Activated CD4-positive, alpha-beta memory T cell treated with anti-CD3 and anti-CD28 coated beads, Interleukin-2, amount 10 ng/mL, durations not matched to agents 7 days and 5 days (primary cell): Measurements from ENCODE around the gene TFF1. TPM values are rescaled to one million over a fixed set of nuclear protein-coding genes. Genes with fewer than 3 reads are reported as not detected.
"Not testable (repeated sequence)": the region's sequence is repeated elsewhere in the genome, so short reads cannot be mapped to it uniquely, and the experiment has no call there.

Experiments used
- CTCF ChIA-PET: fragments of 350-600 bp; sonication (Branson Sonifier 250); formaldehyde crosslinking; loops from one replicate; lab custom pipeline; 2021; ENCODE audit warnings: antibody characterized with exemption, inconsistent platforms; lab: Charles Lee
- POLR2A ChIA-PET: fragments of 350-600 bp; sonication (Branson Sonifier 250); formaldehyde crosslinking; loops from one replicate; lab custom pipeline; 2021; ENCODE audit warnings: antibody characterized with exemption; lab: Charles Lee
- DNase-seq: peaks from one replicate; pipeline ENCODE4 v3.0.0-alpha.2; 2020
- H3K27ac Mint-ChIP-seq: one replicate; pipeline ENCODE4 v1.8.0; 2021; ENCODE audit warnings: mild to moderate bottlenecking, mixed read lengths
- H3K27me3 Mint-ChIP-seq: one replicate; pipeline ENCODE4 v1.8.0; 2021; ENCODE audit warnings: mixed read lengths
- H3K36me3 Mint-ChIP-seq: one replicate; pipeline ENCODE4 v1.8.0; 2021; ENCODE audit warnings: low read depth, mixed read lengths
- H3K4me1 Mint-ChIP-seq: one replicate; pipeline ENCODE4 v1.8.0; 2021; ENCODE audit warnings: mixed read lengths
- H3K4me3 Mint-ChIP-seq: one replicate; pipeline ENCODE4 v1.8.0; 2021; ENCODE audit warnings: mild to moderate bottlenecking, mixed read lengths
- H3K9me3 Mint-ChIP-seq: one replicate; pipeline ENCODE4 v1.8.0; 2021; ENCODE audit warnings: mixed read lengths
- total RNA-seq, 2 experiments: library from RNA; stranded (reverse); gene quantifications; one replicate each; pipeline ENCODE4 v1.2.3, GENCODE V29; 2021

Gene TFF1
- total RNA-seq, result not detected

- no peaks in the 10 kb centered on the region for H3K36me3 Mint-ChIP-seq
- peaks cover 19% of the 10 kb centered on the region for H3K4me1 Mint-ChIP-seq
- H3K4me3 Mint-ChIP-seq, result no peak within 1 kb of the TSS
- peaks cover 8% of the 10 kb centered on the region for H3K27me3 Mint-ChIP-seq
- ChIA-PET POLR2A (interaction anchor here (2.1 kb wide), 1 partner anchor 37 kb away, joined by 5 read pairs; the partner anchor contains the start of gene UBASH3A), CTCF (interaction anchor here (1.3 kb wide), 2 partner anchors 9 to 16 kb away, joined by 3 read pairs; no protein-coding TSS in a partner anchor)
- no peak within 1 kb of the TSS for H3K27ac Mint-ChIP-seq
- DNase-seq, result no peak
- H3K9me3 Mint-ChIP-seq, result no peaks in the 10 kb centered on the region
Observed at GRCh38 chr21:42366292-42367010, at the start of gene TFF1. TSS of gene TFF1 (minus strand) at chr21:42366535. CDS start at chr21:42366495, 40 bp downstream.

- H3K9me3 Mint-ChIP-seq, result peaks cover 11% of the 10 kb centered on the region
- peaks cover 70% of the 10 kb centered on the region for H3K4me1 Mint-ChIP-seq
- H3K27me3 Mint-ChIP-seq, result no peaks in the 10 kb centered on the region
- peak; percentile 90 for DNase-seq
- POLR2A ChIA-PET, result interaction anchor here (2.7 to 19.4 kb wide), 2 partner anchors 8 to 9 kb away, joined by 16 to 431 read pairs; partner anchors contain the start of gene UBASH3A
- H3K27ac Mint-ChIP-seq, result peak overlapping the region; percentile 94
- peak overlapping the region; percentile 56 for H3K4me3 Mint-ChIP-seq
- peaks cover 71% of the 10 kb centered on the region for H3K36me3 Mint-ChIP-seq
- CTCF ChIA-PET, result no interaction called here
Observed at GRCh38 chr21:42414928-42415769, 48.8 kb upstream of the TFF1 start.

- DNase-seq, result no peak
- peaks cover 69% of the 10 kb centered on the region for H3K4me1 Mint-ChIP-seq
- H3K27me3 Mint-ChIP-seq, result no peaks in the 10 kb centered on the region
- H3K27ac Mint-ChIP-seq, result peak overlapping the region; percentile 94
- ChIA-PET POLR2A (interaction anchor here (0.6 to 19.4 kb wide), 3 partner anchors 7 to 10 kb away, joined by 3 to 431 read pairs (median 16); partner anchors contain the start of gene UBASH3A), CTCF (no interaction called here)
- peaks cover 65% of the 10 kb centered on the region for H3K36me3 Mint-ChIP-seq
- peaks cover 8% of the 10 kb centered on the region for H3K9me3 Mint-ChIP-seq
- peak overlapping the region; percentile 56 for H3K4me3 Mint-ChIP-seq
Observed at GRCh38 chr21:42414553-42414927, 48.2 kb upstream of the TFF1 start.

GRCh38 chr21:42414066-42414465 is 47.7 kb upstream of the TFF1 start:
- no peak for DNase-seq
- ChIA-PET CTCF (no interaction called here), POLR2A (interaction anchor here (0.6 to 19.4 kb wide), 6 partner anchors 6 to 177 kb away, joined by 3 to 431 read pairs (median 4); partner anchors contain the start of gene UBASH3A)
- peaks cover 3% of the 10 kb centered on the region for H3K9me3 Mint-ChIP-seq
- H3K36me3 Mint-ChIP-seq, result peaks cover 60% of the 10 kb centered on the region
- H3K4me3 Mint-ChIP-seq, result no peak overlapping the region
- H3K27me3 Mint-ChIP-seq, result no peaks in the 10 kb centered on the region
- H3K27ac Mint-ChIP-seq, result peak overlapping the region; percentile 94
- peaks cover 69% of the 10 kb centered on the region for H3K4me1 Mint-ChIP-seq

GRCh38 chr21:42413500-42413899 is 47.2 kb upstream of the TFF1 start:
- Mint-ChIP-seq H3K9me3 (peaks cover 3% of the 10 kb centered on the region), H3K36me3 (peaks cover 56% of the 10 kb centered on the region), H3K27me3 (no peaks in the 10 kb centered on the region), H3K4me3 (no peak overlapping the region), H3K27ac (peak overlapping the region; percentile 94), H3K4me1 (peaks cover 67% of the 10 kb centered on the region)
- no peak for DNase-seq
- ChIA-PET CTCF (no interaction called here), POLR2A (interaction anchor here (1.2 to 19.4 kb wide), 5 partner anchors 6 to 176 kb away, joined by 3 to 431 read pairs (median 4); partner anchors contain the start of gene UBASH3A)

- Mint-ChIP-seq H3K4me1 (peaks cover 70% of the 10 kb centered on the region), H3K4me3 (no peak overlapping the region), H3K27me3 (no peaks in the 10 kb centered on the region), H3K27ac (peak overlapping the region; percentile 94), H3K36me3 (peaks cover 56% of the 10 kb centered on the region), H3K9me3 (peaks cover 3% of the 10 kb centered on the region)
- ChIA-PET POLR2A (interaction anchor here (1.2 to 19.4 kb wide), 5 partner anchors 5 to 176 kb away, joined by 3 to 431 read pairs (median 4); partner anchors contain the start of gene UBASH3A), CTCF (no interaction called here)
- no peak for DNase-seq
Observed at GRCh38 chr21:42413093-42413492, 46.8 kb upstream of the TFF1 start.

- H3K27ac Mint-ChIP-seq, result no peak overlapping the region
- no peak overlapping the region for H3K4me3 Mint-ChIP-seq
- H3K4me1 Mint-ChIP-seq, result peaks cover 75% of the 10 kb centered on the region
- ChIA-PET POLR2A (interaction anchor here (1.7 to 19.4 kb wide), 3 partner anchors 5 to 38 kb away, joined by 3 to 431 read pairs (median 431); partner anchors contain the start of gene UBASH3A), CTCF (no interaction called here)
- DNase-seq, result no peak
- H3K9me3 Mint-ChIP-seq, result peaks cover 2% of the 10 kb centered on the region
- H3K36me3 Mint-ChIP-seq, result peaks cover 57% of the 10 kb centered on the region
- no peaks in the 10 kb centered on the region for H3K27me3 Mint-ChIP-seq
Observed at GRCh38 chr21:42412636-42412933, 46.2 kb upstream of the TFF1 start.

GRCh38 chr21:42411891-42412635 is 45.7 kb upstream of the TFF1 start:
- Mint-ChIP-seq H3K4me3 (no peak overlapping the region), H3K4me1 (peaks cover 76% of the 10 kb centered on the region), H3K9me3 (no peaks in the 10 kb centered on the region), H3K27me3 (no peaks in the 10 kb centered on the region), H3K27ac (no peak overlapping the region), H3K36me3 (peaks cover 58% of the 10 kb centered on the region)
- DNase-seq, result no peak
- CTCF ChIA-PET, result interaction anchor here (1.0 to 1.5 kb wide), 5 partner anchors 12 to 155 kb away, joined by 3 to 7 read pairs (median 4); no protein-coding TSS in a partner anchor
- POLR2A ChIA-PET, result interaction anchor here (0.8 to 19.4 kb wide), 4 partner anchors 4 to 40 kb away, joined by 3 to 431 read pairs (median 217); partner anchors contain the start of gene UBASH3A

GRCh38 chr21:42411197-42411869 is 45.0 kb upstream of the TFF1 start:
- Mint-ChIP-seq H3K4me3 (no peak overlapping the region), H3K27me3 (no peaks in the 10 kb centered on the region), H3K27ac (no peak overlapping the region), H3K36me3 (peaks cover 58% of the 10 kb centered on the region), H3K4me1 (peaks cover 76% of the 10 kb centered on the region), H3K9me3 (no peaks in the 10 kb centered on the region)
- POLR2A ChIA-PET, result interaction anchor here (0.8 to 12.6 kb wide), 2 partner anchors 11 to 41 kb away, joined by 3 to 431 read pairs; no protein-coding TSS in a partner anchor
- CTCF ChIA-PET, result interaction anchor here (0.5 to 1.5 kb wide), 8 partner anchors 10 to 154 kb away, joined by 3 to 7 read pairs (median 4); no protein-coding TSS in a partner anchor
- DNase-seq, result peak; percentile 42

- ChIA-PET CTCF (no interaction called here), POLR2A (interaction anchor here (12.6 kb wide), 1 partner anchor 13 kb away, joined by 431 read pairs; no protein-coding TSS in a partner anchor)
- DNase-seq, result no peak
- no peak overlapping the region for H3K4me3 Mint-ChIP-seq
- peaks cover 56% of the 10 kb centered on the region for H3K4me1 Mint-ChIP-seq
- peaks cover 57% of the 10 kb centered on the region for H3K36me3 Mint-ChIP-seq
- no peaks in the 10 kb centered on the region for H3K9me3 Mint-ChIP-seq
- H3K27ac Mint-ChIP-seq, result no peak overlapping the region
- no peaks in the 10 kb centered on the region for H3K27me3 Mint-ChIP-seq
Observed at GRCh38 chr21:42409366-42409765, 43.0 kb upstream of the TFF1 start.

GRCh38 chr21:42408718-42409117 is 42.4 kb upstream of the TFF1 start:
- CTCF ChIA-PET, H3K27ac Mint-ChIP-seq, H3K27me3 Mint-ChIP-seq, H3K9me3 Mint-ChIP-seq, H3K4me3 Mint-ChIP-seq, DNase-seq: not testable (repeated sequence)
- POLR2A ChIA-PET, result interaction anchor here (12.6 kb wide), 1 partner anchor 13 kb away, joined by 431 read pairs; no protein-coding TSS in a partner anchor
- H3K4me1 Mint-ChIP-seq, result peaks cover 50% of the 10 kb centered on the region
- H3K36me3 Mint-ChIP-seq, result peaks cover 52% of the 10 kb centered on the region
